Omental fat pad (tissue), 4 donors: ENCODE data around the gene MUC22. TPM values are rescaled to one million over a fixed set of nuclear protein-coding genes. Genes with fewer than 3 reads are reported as not detected.
"Not testable (repeated sequence)": the region's sequence is repeated elsewhere in the genome, so short reads cannot be mapped to it uniquely, and the experiment has no call there.

Experiments
- ATAC-seq: fragments of 150-250 bp; one replicate; pipeline ENCODE4 v1.9.1; 2016; ENCODE audit warnings: mild to moderate bottlenecking, moderate library complexity; ENCODE audit not compliant: low FRiP score
- DNase-seq: peaks from one replicate; pipeline ENCODE4 v3.0.0-alpha.2; 2019; ENCODE audit warnings: low spot score
- total RNA-seq, 4 donors: library from RNA; depleted of rRNA; stranded (reverse); fragments of >200 nt; gene quantifications; one replicate each; pipeline ENCODE4 v1.1.0, GENCODE V29; 2016
- TF ChIP-seq, protein P1 (sequence below), 3 donors: fragments of 450-650 bp; IDR thresholded peaks; one replicate each; pipeline ENCODE4 v1.5.1; 2016 to 2017; ENCODE audit warnings: antibody characterized with exemption in 3 of 3, mild to moderate bottlenecking in 3 of 3, moderate library complexity in 2 of 3

Gene MUC22
- total RNA-seq, 4 donors from 2014 or later: not detected

DNA sequence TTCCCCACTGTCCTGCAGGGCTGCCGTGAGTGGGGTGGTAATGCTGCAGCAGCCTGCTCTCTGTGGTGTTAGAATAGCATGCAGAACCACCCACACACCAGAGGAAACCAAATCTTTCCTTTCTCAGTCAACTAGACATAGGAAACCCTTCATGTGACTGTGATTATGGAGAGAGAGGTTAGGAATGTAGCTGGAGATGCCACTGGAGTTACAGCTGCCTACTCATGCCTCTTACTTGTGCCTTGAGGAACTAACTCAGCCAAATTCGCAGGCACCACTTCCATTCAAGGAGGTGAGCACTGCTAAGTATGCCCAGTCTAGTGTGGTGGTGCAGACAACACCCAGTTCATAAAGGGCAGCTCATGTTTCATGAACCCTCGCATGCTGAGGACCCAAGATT is 27.4 kb downstream of the MUC22 start:
- ATAC-seq (no peak), DNase-seq (no peak)
- TF ChIP-seq, protein P1, sequence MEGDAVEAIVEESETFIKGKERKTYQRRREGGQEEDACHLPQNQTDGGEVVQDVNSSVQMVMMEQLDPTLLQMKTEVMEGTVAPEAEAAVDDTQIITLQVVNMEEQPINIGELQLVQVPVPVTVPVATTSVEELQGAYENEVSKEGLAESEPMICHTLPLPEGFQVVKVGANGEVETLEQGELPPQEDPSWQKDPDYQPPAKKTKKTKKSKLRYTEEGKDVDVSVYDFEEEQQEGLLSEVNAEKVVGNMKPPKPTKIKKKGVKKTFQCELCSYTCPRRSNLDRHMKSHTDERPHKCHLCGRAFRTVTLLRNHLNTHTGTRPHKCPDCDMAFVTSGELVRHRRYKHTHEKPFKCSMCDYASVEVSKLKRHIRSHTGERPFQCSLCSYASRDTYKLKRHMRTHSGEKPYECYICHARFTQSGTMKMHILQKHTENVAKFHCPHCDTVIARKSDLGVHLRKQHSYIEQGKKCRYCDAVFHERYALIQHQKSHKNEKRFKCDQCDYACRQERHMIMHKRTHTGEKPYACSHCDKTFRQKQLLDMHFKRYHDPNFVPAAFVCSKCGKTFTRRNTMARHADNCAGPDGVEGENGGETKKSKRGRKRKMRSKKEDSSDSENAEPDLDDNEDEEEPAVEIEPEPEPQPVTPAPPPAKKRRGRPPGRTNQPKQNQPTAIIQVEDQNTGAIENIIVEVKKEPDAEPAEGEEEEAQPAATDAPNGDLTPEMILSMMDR (IDR thresholded peaks at IDR 0.05): no peak

DNA sequence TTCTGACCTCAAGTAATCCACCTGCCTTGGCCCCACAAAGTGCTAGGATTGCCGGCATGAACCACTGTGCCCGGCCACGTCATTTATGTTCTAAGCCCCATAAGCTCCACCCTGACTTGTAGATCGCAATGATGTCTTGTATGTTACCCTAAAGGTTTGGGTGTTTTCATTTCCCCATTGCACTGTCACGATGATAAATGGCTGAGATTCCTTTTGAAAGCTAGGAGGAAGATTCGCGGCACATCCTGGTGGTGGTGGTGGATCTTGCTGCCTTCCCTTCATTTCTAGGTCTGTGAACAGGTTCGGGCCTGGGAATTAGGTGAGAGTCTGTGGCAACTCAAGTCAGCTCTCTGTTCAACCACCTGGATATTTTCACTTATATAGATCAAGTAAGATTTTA is 28.3 kb downstream of the MUC22 start:
- TF ChIP-seq, protein P1 (IDR thresholded peaks at IDR 0.05): no peak
- DNase-seq (no peak), ATAC-seq (no peak)

DNA sequence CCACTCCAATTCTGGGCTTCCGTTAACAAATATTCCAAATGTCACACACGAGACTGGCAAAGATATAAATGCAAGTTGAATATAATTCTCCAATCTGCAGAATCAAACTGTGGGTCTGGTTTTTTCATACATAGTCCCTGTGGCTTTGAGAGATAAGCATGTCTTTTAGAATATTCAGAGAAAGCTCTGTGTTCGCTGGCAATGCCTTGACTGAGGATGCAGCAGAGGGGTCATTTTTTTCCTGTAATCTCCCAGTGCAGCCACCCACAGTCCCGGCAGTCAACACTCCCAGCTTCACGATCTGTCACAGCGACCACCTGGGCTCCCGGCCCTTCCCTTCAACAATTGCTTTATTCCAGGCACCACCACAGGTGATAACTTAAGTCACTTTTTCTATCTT is 30.5 kb downstream of the MUC22 start:
- no peak for DNase-seq
- TF ChIP-seq, protein P1 (IDR thresholded peaks at IDR 0.05): no peak
- no peak for ATAC-seq

DNA sequence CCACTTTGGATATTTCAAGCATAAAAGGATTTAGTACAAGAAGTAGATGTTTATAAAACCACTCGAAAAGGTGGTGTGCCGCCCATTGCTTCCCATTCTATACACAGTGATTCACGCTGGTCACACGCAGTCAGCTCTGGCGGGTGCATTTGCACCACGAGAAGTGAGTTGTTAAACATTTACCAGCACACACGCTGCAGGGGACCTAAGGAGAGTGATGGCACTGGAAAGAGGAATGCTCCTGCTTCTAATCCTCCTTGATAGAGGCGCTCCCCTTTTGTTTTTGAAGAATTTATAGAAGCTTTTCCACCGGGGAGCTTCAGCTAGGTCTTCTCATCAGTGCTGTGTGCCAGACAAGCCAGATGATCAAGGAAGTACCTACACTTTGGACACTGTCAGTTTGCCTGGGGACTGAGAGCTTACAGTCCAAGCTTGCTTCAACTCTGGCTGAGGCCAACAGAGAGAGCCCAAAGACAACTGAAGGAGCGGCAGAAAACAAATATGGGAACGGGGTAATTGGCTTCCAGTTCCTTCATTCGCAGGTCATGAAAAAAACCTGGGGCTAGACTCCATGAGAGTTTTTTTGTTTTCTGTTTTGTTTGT is 31.2 kb downstream of the MUC22 start:
- TF ChIP-seq, protein P1 (IDR thresholded peaks at IDR 0.05): no peak
- ATAC-seq (no peak), DNase-seq (no peak)

DNA sequence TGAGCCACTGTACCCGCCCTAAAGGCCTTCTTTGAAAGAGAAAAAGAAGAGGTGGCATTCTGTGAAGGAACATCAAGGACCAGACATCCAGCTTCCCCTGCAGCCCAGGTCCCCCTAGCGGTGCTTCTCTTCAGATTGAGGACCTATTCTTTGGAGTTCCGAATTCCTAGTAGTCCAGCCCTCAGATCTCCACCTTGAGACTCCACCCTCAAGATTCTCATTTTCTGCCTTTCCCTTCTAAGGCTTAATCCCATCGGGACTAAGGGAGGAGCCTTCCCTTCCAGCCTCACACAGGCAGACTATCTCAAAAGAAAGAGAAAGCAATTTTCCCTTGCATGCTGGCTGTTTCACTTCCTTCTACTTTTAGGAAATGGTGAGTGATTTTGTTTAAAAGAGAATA is 32.5 kb downstream of the MUC22 start:
- TF ChIP-seq, protein P1 (IDR thresholded peaks at IDR 0.05): no peak
- ATAC-seq: no peak
- DNase-seq: no peak

DNA sequence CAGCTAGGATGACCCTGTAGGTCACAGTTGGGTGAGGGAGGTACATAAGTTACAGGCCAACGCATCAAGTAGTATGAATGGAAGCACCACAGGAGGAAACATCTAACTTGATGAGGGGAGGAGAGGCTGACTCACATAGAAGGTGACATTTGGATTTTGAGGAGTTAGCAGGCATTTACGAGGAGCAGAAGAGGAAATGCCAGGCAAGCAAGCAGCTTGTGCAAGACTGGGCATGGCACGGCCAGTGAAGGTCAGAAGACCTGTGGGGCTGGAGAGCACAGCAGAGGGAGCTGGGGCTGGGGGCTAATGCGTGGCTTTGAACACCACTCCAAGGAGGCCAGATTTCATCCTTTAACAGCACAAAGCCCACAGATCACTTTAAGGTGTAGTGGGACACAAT is 37.8 kb downstream of the MUC22 start:
- DNase-seq: no peak
- TF ChIP-seq, protein P1 (IDR thresholded peaks at IDR 0.05): no peak
- no peak for ATAC-seq

DNA sequence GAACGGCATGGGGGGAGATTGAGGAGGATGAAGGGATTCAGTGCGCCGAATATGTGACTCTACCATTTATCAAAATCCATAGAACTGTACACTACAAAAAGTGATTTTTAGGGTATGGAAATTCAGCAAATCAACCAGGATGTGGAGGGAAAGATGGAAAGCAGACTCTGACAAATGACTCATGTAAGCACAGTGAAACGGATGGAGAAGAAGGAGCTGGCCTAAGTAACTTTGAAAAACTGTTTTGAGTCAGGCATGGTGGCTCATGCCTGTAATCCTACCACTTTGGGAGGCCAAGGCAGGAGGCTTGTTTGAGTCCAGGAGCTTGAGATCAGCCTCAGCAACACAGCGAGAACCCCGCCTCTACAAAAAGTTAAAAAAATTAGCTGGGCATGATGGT is 39.2 kb downstream of the MUC22 start:
- no peak for DNase-seq
- ATAC-seq: no peak

DNA sequence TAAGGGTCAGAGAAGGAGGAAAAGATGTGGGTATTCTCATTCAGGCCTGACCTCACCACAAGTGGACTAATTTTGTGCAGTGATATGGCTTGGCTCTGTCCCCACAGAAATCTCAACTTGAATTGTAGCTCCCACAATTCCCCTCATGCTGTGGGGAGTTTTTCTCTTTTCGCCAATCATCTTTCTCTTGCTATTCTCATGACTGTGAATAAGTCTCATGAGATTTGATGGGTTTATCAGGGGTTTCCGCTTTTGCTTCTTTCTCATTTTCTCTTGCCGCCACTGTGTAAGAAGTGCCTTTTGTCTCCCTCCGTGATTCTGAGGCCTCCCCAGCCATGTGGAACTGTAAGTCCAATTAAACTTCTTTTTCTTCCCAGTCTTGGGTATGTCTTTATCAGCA is 42.9 kb downstream of the MUC22 start:
- ATAC-seq, DNase-seq: not testable (repeated sequence)

More for the DNA sequence above, 39.2 kb downstream of the MUC22 start:
- TF ChIP-seq, protein P1 (IDR thresholded peaks at IDR 0.05): no peak
